ENCODE results near the gene TRIM9.
A peak's percentile ranks its signal among the peaks of the same experiment; 100 is the strongest.

The TRIM9 gene

GRCh38 chr14:51129130-51129529, 34.2 kb upstream of the TRIM9 start:
- 0 out of 2 replicates have a peak, but pooled peaks have one; percentile 12 for TF ChIP-seq CTCF (IDR thresholded peaks at IDR 0.05; ENCODE audit: borderline replicate concordance, insufficient read depth, low read depth, low read length)
- H3K4me3 ChIP-seq (ENCODE audit: low read depth, low read length): no peak overlapping the region

- no peak for TF ChIP-seq CTCF (IDR thresholded peaks at IDR 0.05; ENCODE audit: borderline replicate concordance, insufficient read depth, low read depth, low read length)
- no peak overlapping the region for H3K4me3 ChIP-seq (ENCODE audit: low read depth, low read length)
These were observed 29.1 kb upstream of the TRIM9 start for GRCh38 chr14:51124029-51124428.

- TF ChIP-seq CTCF (IDR thresholded peaks at IDR 0.05; ENCODE audit: borderline replicate concordance, insufficient read depth, low read depth, low read length): no peak
- no peak overlapping the region for H3K4me3 ChIP-seq (ENCODE audit: low read depth, low read length)
These were observed 26.2 kb upstream of the TRIM9 start for GRCh38 chr14:51121096-51121495.

GRCh38 chr14:51119411-51120051, 24.6 kb upstream of the TRIM9 start:
- no peak for TF ChIP-seq CTCF (IDR thresholded peaks at IDR 0.05; ENCODE audit: borderline replicate concordance, insufficient read depth, low read depth, low read length)
- H3K4me3 ChIP-seq (ENCODE audit: low read depth, low read length): no peak overlapping the region

GRCh38 chr14:51118993-51119392, 24.1 kb upstream of the TRIM9 start:
- no peak for TF ChIP-seq CTCF (IDR thresholded peaks at IDR 0.05; ENCODE audit: borderline replicate concordance, insufficient read depth, low read depth, low read length)
- H3K4me3 ChIP-seq (ENCODE audit: low read depth, low read length): no peak overlapping the region

- TF ChIP-seq CTCF (IDR thresholded peaks at IDR 0.05; ENCODE audit: borderline replicate concordance, insufficient read depth, low read depth, low read length): no peak
- no peak overlapping the region for H3K4me3 ChIP-seq (ENCODE audit: low read depth, low read length)
These were observed 22.7 kb upstream of the TRIM9 start for GRCh38 chr14:51117593-51117992.

GRCh38 chr14:51116682-51117081, 21.8 kb upstream of the TRIM9 start:
- no peak for TF ChIP-seq CTCF (IDR thresholded peaks at IDR 0.05; ENCODE audit: borderline replicate concordance, insufficient read depth, low read depth, low read length)
- no peak overlapping the region for H3K4me3 ChIP-seq (ENCODE audit: low read depth, low read length)

Measured in GM12875 (cell line).